ENCODE results near the gene GSE1.
A peak's percentile ranks its signal among the peaks of the same experiment; 100 is the strongest.

Gene GSE1

DNA sequence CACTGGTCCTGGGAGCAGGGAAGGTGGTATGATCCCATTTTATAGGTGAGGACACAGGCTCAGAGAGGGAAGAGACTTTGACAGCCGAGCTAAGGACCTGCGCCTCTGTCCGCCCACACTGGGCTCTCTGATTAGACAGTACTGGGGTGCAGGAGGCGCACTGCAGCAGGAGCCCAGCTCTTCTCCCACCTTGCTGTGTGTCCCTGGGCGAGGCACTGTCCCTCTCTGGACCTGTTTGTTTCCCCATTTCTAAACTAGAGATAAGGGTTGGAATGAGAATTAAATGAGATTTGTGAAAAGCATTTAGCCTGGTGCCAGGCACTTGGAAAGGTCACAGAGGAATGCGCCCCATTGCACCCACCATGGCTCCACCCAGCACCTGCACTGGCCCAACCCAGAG, 95.2 kb downstream of the GSE1 start:
- DNase-seq (ENCODE audit: insufficient read length, low spot score) (no peak), FAIRE-seq (no peak)
- no peak for TF ChIP-seq POLR2A (IDR thresholded peaks at IDR 0.05; ENCODE audit: low read depth, low read length)
- no peak for TF ChIP-seq POU2F2 (IDR thresholded peaks at IDR 0.05; ENCODE audit: low read depth, low read length)
- no peak for TF ChIP-seq SPI1 (IDR thresholded peaks at IDR 0.05; ENCODE audit: low read depth, low read length)
- TF ChIP-seq TAF1 (IDR thresholded peaks at IDR 0.05; ENCODE audit: low read depth, low read length) = no peak
- TF ChIP-seq POLR2AphosphoS5 (IDR thresholded peaks at IDR 0.05; ENCODE audit: low read depth, low read length) = no peak
- no peak for TF ChIP-seq PAX5 (IDR thresholded peaks at IDR 0.05; ENCODE audit: insufficient read depth, low read length, severe bottlenecking)

DNA sequence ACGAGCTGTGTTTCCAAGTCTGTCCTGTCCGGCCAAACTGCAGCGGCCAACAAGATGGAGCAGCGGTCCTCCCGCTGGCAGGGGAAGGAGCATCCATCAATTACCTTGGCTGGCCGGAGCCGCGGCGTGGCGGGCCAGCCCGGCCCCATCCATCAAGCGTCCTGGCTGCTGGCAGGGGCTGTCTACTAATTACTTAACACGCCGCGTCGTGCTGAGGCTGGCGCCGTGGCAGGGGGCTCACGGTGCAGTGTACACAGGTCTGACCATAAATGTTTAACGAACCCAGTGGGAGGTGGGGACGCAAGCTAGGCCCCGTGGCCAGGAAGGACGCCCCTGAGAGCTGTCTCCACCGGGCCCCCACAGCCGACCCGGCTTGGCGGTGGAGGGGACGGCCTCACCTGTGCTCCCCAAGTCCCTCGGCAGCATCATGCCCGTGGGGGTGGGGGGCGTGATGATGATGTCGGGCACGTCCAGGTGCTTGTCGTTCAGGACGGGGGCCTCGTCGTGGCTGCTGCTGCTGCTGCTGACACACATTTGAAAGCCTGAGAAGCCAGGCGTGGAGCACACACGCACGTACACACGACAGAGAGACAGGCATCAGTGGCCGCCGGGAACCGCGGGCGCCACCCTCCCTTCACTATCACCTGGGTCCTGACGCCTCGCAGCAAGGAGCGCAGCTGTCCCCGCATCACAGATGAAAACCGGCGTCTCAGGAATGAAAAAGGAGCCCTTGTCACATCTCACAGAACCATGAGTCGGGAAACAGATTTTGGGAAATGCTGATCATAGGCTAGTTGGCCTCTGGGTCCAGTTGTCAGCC, 96.9 kb downstream of the GSE1 start:
- DNase-seq (ENCODE audit: insufficient read length, low spot score) (no peak), FAIRE-seq (no peak)
- TF ChIP-seq TAF1 (IDR thresholded peaks at IDR 0.05; ENCODE audit: low read depth, low read length) (no peak), PAX5 (IDR thresholded peaks at IDR 0.05; ENCODE audit: insufficient read depth, low read length, severe bottlenecking) (no peak), POU2F2 (IDR thresholded peaks at IDR 0.05; ENCODE audit: low read depth, low read length) (no peak), POLR2A (IDR thresholded peaks at IDR 0.05; ENCODE audit: low read depth, low read length) (no peak)

DNA sequence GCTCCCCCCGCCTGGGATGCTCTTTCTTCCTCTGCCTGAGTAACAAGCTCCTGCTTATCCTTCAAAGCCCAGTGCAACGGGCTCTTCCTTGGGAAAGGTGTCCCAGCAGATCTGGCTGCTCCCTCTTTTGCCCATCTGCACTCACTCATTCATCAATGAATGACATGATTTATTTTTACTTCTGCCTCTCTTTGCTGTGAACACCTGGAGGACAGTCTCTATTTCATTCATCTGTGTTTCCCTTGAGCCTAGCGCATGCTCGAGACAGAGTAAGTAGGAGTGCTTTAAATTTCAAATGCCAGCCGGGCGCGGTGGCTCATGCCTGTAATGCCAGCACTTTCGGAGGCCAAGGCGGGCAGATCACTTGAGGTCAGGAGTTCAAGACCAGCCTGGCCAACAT, 97.6 kb downstream of the GSE1 start:
- TF ChIP-seq TAF1 (IDR thresholded peaks at IDR 0.05; ENCODE audit: low read depth, low read length) = no peak
- no peak for TF ChIP-seq SPI1 (IDR thresholded peaks at IDR 0.05; ENCODE audit: low read depth, low read length)
- TF ChIP-seq POLR2AphosphoS5 (IDR thresholded peaks at IDR 0.05; ENCODE audit: low read depth, low read length) = no peak
- TF ChIP-seq PAX5 (IDR thresholded peaks at IDR 0.05; ENCODE audit: insufficient read depth, low read length, severe bottlenecking) = no peak
- TF ChIP-seq POLR2A (IDR thresholded peaks at IDR 0.05; ENCODE audit: low read depth, low read length) = no peak
- TF ChIP-seq POU2F2 (IDR thresholded peaks at IDR 0.05; ENCODE audit: low read depth, low read length) = no peak

DNA sequence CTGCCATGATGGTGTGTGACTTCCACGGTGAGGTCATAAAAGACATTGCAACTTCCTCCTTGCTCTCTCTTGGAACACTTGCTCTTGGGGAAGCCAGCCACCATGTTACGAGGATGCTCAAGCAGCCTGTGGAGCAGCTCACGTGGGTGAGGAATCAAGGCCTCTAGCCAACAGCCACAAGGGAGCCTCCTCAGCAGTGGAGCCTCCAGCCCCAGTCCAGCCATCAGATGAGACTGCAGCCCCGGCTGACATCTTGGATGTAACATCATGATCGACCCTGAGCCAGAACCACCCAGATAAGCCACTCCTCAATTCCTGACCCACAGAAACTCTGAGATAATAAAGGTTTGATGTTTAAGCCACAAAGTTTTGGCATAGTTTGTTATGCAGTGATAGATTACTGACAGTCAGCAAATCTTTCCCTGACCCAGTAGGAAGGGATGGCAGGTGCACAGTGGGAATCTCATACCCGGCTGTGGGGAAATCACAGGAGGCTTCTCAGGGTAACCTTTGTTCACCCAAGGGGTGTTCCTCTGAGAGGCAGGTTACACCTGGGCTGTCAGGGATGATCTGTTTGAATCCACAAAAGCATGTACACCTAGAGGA, 99.0 kb downstream of the GSE1 start:
- no peak for FAIRE-seq
- no peak for TF ChIP-seq POLR2A (IDR thresholded peaks at IDR 0.05; ENCODE audit: low read depth, low read length)
- no peak for TF ChIP-seq POU2F2 (IDR thresholded peaks at IDR 0.05; ENCODE audit: low read depth, low read length)
- TF ChIP-seq TAF1 (IDR thresholded peaks at IDR 0.05; ENCODE audit: low read depth, low read length) = no peak
- no peak for TF ChIP-seq SPI1 (IDR thresholded peaks at IDR 0.05; ENCODE audit: low read depth, low read length)
- TF ChIP-seq POLR2AphosphoS5 (IDR thresholded peaks at IDR 0.05; ENCODE audit: low read depth, low read length) = no peak
- no peak for TF ChIP-seq PAX5 (IDR thresholded peaks at IDR 0.05; ENCODE audit: insufficient read depth, low read length, severe bottlenecking)

More for the DNA sequence above, 97.6 kb downstream of the GSE1 start:
- DNase-seq (ENCODE audit: insufficient read length, low spot score) (no peak), FAIRE-seq (no peak)

DNA sequence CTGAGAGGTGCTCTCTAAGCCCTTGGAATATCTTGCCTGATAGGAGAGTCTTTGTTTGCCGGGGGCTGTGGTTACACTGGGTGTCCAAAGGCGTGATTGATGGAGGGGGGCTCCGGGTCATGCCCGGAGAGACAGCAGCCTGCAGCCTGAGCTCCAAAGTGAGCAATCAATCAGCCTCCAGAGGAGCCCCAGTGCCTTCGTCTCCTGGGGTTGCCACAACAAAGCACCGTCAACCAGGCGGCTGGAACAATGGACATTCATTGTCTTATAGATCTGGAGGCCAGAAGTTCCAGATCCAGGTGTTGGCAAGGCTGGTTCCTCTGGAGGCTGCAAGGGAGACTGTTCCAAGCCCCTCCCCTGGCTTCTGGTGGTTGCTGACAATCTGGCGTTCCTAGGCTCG, 99.7 kb downstream of the GSE1 start:
- FAIRE-seq = no peak
- no peak for TF ChIP-seq POU2F2 (IDR thresholded peaks at IDR 0.05; ENCODE audit: low read depth, low read length)
- no peak for TF ChIP-seq POLR2AphosphoS5 (IDR thresholded peaks at IDR 0.05; ENCODE audit: low read depth, low read length)
- no peak for TF ChIP-seq PAX5 (IDR thresholded peaks at IDR 0.05; ENCODE audit: insufficient read depth, low read length, severe bottlenecking)
- no peak for TF ChIP-seq SPI1 (IDR thresholded peaks at IDR 0.05; ENCODE audit: low read depth, low read length)
- TF ChIP-seq TAF1 (IDR thresholded peaks at IDR 0.05; ENCODE audit: low read depth, low read length) = no peak
- no peak for TF ChIP-seq POLR2A (IDR thresholded peaks at IDR 0.05; ENCODE audit: low read depth, low read length)
- DNase-seq (ENCODE audit: insufficient read length, low spot score) = no peak

More for the DNA sequence above, 99.0 kb downstream of the GSE1 start:
- no peak for DNase-seq (ENCODE audit: insufficient read length, low spot score)

DNA sequence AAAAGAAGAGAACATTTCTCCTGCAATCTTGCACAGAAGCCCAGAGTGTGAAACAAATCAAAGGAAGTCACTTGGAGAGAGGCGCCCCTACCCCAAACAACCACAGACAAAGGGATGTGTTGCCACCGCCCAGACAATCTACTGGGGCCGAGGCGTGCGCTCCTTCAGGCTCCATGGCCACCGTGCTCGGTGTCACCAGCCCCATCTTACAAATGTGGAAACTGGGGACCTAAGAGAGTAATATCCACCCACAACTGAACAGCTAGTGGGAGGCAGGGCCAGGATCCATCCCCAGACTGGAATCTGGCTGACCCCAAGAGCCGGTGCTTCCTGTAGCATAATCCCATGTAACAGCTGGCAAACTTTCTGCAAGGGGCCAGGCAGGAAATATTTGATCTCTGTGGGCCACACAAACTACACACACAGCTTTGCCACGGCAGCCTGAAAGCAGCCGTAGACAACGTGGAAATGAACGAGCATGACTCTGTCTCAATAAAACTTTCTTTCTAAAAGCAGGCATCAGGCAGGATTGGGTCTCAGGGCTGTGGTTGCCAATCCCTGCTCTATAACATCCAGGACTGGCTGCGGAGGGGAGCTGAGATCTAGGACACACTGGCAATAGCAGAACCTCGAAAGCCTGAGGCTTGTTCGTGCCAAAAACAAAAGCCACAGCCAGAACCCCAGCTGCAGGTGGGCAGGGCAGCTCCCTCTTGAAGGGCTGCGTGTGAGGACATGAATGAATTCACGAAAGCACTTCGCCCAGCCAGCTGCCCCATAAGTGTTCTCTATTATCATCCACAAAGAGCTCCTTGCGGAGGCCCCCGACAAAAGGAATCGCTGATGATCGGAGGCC, 102.3 kb downstream of the GSE1 start:
- no peak for TF ChIP-seq POU2F2 (IDR thresholded peaks at IDR 0.05; ENCODE audit: low read depth, low read length)
- TF ChIP-seq POLR2A (IDR thresholded peaks at IDR 0.05; ENCODE audit: low read depth, low read length) = no peak
- DNase-seq (ENCODE audit: insufficient read length, low spot score) = no peak
- FAIRE-seq = peak; percentile 69

DNA sequence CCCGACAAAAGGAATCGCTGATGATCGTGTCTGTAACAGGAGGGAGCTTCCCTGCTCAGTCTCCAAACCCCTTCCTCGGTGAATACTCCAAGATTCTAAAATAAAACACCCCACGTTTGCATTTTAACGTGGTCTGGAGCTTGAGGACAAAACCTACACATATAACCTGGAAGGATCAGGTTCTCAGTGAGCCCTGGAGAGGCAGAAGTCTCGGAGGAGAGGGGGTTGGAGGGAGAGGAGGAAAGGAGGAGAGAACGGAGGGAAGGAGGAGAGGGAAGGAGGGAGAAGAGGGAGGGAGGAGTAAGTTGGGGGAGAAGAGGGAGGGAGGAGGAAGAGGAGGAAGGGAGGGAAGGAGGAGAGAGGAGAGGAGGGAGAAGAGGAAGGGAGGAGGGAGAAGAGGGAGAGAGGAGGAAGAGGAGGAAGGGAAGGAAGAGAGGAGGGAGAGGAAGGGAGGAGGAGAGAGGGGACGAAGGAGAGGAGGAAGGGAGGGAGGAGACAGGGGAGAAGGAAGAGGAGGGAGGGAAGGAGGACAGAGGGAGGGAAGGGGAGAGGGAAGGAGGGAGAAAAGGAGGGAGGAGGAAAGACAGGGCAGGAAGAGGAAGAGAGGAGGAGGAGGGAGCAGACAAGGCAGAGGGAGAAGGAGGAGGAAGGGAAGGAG, 103.0 kb downstream of the GSE1 start:
- no peak for FAIRE-seq
- TF ChIP-seq SPI1 (IDR thresholded peaks at IDR 0.05; ENCODE audit: low read depth, low read length) (no peak), TAF1 (IDR thresholded peaks at IDR 0.05; ENCODE audit: low read depth, low read length) (no peak), PAX5 (IDR thresholded peaks at IDR 0.05; ENCODE audit: insufficient read depth, low read length, severe bottlenecking) (no peak), POLR2A (IDR thresholded peaks at IDR 0.05; ENCODE audit: low read depth, low read length) (no peak), POLR2AphosphoS5 (IDR thresholded peaks at IDR 0.05; ENCODE audit: low read depth, low read length) (no peak), POU2F2 (IDR thresholded peaks at IDR 0.05; ENCODE audit: low read depth, low read length) (no peak)
- DNase-seq (ENCODE audit: insufficient read length, low spot score) = no peak

DNA sequence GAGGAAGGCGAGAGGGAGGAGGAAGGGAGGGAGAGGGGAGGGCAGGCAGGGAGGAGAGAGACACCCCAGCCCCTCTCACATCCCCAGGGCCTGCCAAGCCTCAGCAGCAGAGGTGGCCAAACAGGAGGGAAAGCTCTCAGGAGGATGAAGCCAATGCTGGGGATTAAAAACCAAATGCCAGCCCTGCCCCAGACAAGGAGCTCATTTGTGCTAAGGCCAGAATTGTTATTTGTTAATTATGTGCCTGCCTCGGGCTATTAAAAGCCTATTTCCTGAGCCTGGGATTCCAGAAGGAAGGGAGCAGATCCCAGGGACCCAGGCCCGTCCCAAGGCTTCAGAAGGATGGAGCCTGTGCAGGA, 103.5 kb downstream of the GSE1 start:
- no peak for TF ChIP-seq PAX5 (IDR thresholded peaks at IDR 0.05; ENCODE audit: insufficient read depth, low read length, severe bottlenecking)
- no peak for TF ChIP-seq TAF1 (IDR thresholded peaks at IDR 0.05; ENCODE audit: low read depth, low read length)
- TF ChIP-seq POLR2A (IDR thresholded peaks at IDR 0.05; ENCODE audit: low read depth, low read length) = no peak
- FAIRE-seq (no peak), DNase-seq (ENCODE audit: insufficient read length, low spot score) (no peak)
